Erythroblast (primary cell): ENCODE data around the gene CYBRD1.

Experiments
- GATA1 ChIP-seq: IDR thresholded peaks from 2 replicates; pipeline ENCODE4 v1.6.1; 2011; ENCODE audit warnings: low read depth, mild to moderate bottlenecking, control low read depth, low read length, moderate library complexity
- POLR2A ChIP-seq: IDR thresholded peaks from 2 replicates; pipeline ENCODE4 v1.6.1; 2011; ENCODE audit warnings: mild to moderate bottlenecking, low read length

GRCh38 chr2:171523088-171524017 is 1.1 kb downstream of the CYBRD1 start:
- TF ChIP-seq POLR2A (no peak), GATA1 (no peak)
